ENCODE results near the gene WDR33. TPM values are rescaled to one million over a fixed set of nuclear protein-coding genes. Genes with fewer than 3 reads are reported as not detected.

Gene WDR33
- total RNA-seq, 1 donor from 2014 or later: 23.5 TPM

- H3K36me3 ChIP-seq (ENCODE audit: control insufficient read depth, insufficient read depth, low read length): no peaks in the 10 kb centered on the region
Measured at GRCh38 chr2:127715778-127716449, 95.1 kb downstream of the WDR33 start.

GRCh38 chr2:127713562-127713961, 97.4 kb downstream of the WDR33 start:
- Histone ChIP-seq H3K4me3 (ENCODE audit: low read depth, low read length) (no peak overlapping the region), H3K36me3 (ENCODE audit: control insufficient read depth, insufficient read depth, low read length) (peaks cover 2% of the 10 kb centered on the region), H3K27me3 (ENCODE audit: control insufficient read depth, insufficient read depth, low read length) (no peaks in the 10 kb centered on the region)
- no peak for DNase-seq (ENCODE audit: low read depth)
- TF ChIP-seq, protein P1, sequence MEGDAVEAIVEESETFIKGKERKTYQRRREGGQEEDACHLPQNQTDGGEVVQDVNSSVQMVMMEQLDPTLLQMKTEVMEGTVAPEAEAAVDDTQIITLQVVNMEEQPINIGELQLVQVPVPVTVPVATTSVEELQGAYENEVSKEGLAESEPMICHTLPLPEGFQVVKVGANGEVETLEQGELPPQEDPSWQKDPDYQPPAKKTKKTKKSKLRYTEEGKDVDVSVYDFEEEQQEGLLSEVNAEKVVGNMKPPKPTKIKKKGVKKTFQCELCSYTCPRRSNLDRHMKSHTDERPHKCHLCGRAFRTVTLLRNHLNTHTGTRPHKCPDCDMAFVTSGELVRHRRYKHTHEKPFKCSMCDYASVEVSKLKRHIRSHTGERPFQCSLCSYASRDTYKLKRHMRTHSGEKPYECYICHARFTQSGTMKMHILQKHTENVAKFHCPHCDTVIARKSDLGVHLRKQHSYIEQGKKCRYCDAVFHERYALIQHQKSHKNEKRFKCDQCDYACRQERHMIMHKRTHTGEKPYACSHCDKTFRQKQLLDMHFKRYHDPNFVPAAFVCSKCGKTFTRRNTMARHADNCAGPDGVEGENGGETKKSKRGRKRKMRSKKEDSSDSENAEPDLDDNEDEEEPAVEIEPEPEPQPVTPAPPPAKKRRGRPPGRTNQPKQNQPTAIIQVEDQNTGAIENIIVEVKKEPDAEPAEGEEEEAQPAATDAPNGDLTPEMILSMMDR (IDR thresholded peaks at IDR 0.05; ENCODE audit: insufficient read depth, low read length, poor library complexity, severe bottlenecking): no peak

More at GRCh38 chr2:127715778-127716449, 95.1 kb downstream of the WDR33 start:
- H3K4me3 ChIP-seq (ENCODE audit: low read depth, low read length): no peak overlapping the region
- TF ChIP-seq, protein P1 (IDR thresholded peaks at IDR 0.05; ENCODE audit: insufficient read depth, low read length, poor library complexity, severe bottlenecking): no peak
- H3K27me3 ChIP-seq (ENCODE audit: control insufficient read depth, insufficient read depth, low read length): no peaks in the 10 kb centered on the region
- DNase-seq (ENCODE audit: low read depth): no peak

DNA sequence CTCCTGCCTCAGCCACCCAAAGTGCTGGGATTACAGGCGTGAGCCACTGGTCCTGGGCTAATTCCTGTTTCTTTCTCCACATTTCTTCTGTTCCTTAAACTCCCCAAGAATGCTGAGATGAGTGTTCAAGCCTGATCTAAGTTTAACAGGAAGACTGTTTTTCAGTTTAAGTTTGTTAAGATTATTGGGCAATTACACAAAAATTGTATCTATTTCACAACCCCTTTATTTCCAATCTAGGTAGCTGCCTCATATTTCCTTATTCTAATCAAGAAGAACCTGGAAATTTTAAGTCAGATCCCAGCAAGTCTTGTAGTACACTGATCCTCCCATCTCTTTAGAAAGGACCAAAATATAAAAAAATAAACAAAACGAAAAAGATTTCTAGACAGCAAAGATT, 98.0 kb downstream of the WDR33 start:
- Histone ChIP-seq H3K36me3 (ENCODE audit: control insufficient read depth, insufficient read depth, low read length) (peaks cover 2% of the 10 kb centered on the region), H3K4me3 (ENCODE audit: low read depth, low read length) (no peak overlapping the region), H3K27me3 (ENCODE audit: control insufficient read depth, insufficient read depth, low read length) (no peaks in the 10 kb centered on the region)
- TF ChIP-seq, protein P1 (IDR thresholded peaks at IDR 0.05; ENCODE audit: insufficient read depth, low read length, poor library complexity, severe bottlenecking): no peak
- DNase-seq (ENCODE audit: low read depth): no peak

DNA sequence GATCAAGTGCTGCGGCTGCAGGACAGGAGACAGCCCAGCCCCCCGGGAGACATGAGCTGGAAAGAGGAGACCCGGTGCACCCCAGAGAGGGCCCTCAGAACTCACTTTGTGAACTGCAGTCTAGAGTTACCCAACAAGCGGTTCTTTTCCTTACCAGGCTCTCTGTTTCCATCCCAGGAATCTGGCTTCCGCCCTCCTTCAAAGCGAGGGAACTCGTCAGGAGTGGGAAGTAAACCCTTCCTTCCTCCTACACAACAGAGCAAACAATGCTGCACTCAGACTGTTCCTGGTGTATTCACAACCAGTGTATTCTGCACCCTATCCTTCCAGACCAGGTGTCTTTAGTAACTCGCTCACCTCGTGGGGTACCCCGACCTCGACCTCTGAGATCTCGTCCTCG, 101.6 kb downstream of the WDR33 start:
- DNase-seq (ENCODE audit: low read depth): no peak
- TF ChIP-seq, protein P1 (IDR thresholded peaks at IDR 0.05; ENCODE audit: insufficient read depth, low read length, poor library complexity, severe bottlenecking): no peak
- peaks cover 2% of the 10 kb centered on the region for H3K36me3 ChIP-seq (ENCODE audit: control insufficient read depth, insufficient read depth, low read length)
- no peaks in the 10 kb centered on the region for H3K27me3 ChIP-seq (ENCODE audit: control insufficient read depth, insufficient read depth, low read length)
- no peak overlapping the region for H3K4me3 ChIP-seq (ENCODE audit: low read depth, low read length)

DNA sequence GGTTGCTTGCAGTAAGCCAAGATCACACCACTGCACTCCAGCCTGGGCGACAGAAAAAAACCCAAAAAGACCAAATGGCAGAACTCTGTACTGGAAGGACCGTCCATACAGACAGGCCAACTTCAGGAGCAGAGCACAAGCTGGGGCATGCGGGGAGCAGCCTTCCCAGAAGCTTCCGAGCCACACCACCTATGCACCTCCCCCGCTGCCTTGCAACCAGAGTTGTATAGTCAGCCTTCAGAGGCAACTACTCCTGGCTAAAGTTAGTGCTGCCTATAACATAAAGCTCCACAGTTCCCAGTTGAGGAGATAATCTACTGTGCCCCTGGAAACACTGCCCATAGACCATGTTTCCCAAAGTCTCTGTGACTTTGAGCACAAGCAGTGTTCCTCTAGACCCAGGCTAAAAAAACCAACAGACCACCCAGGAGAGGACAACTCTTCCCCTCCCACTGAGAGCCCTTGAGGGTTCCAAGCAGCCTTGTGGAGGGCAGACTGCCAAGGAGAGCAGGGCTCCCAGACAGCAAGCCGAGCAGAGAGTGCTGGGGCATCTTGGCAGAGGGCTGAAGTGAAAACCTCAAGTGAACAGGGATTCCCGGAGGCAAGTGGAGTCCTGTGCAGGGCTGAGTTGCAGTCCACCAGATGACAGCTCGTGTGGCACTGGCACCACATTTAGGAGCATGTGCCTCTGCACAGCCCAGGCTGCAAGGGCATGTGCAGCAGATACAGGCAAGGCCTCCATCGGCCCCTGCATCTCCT, 102.9 kb downstream of the WDR33 start:
- no peak overlapping the region for H3K4me3 ChIP-seq (ENCODE audit: low read depth, low read length)
- no peak for DNase-seq (ENCODE audit: low read depth)
- peaks cover 2% of the 10 kb centered on the region for H3K36me3 ChIP-seq (ENCODE audit: control insufficient read depth, insufficient read depth, low read length)
- H3K27me3 ChIP-seq (ENCODE audit: control insufficient read depth, insufficient read depth, low read length): no peaks in the 10 kb centered on the region
- TF ChIP-seq, protein P1 (IDR thresholded peaks at IDR 0.05; ENCODE audit: insufficient read depth, low read length, poor library complexity, severe bottlenecking): no peak
